HG02885 (cell line): ENCODE measurements around the gene GRID1.

Experiments used
- ATAC-seq: cut with Tn5 transposase; IDR thresholded peaks from one replicate; pipeline ENCODE4 v1.9.1; 2021; ENCODE audit warnings: mild to moderate bottlenecking; ENCODE audit not compliant: unreplicated experiment, poor library complexity

Gene GRID1

DNA sequence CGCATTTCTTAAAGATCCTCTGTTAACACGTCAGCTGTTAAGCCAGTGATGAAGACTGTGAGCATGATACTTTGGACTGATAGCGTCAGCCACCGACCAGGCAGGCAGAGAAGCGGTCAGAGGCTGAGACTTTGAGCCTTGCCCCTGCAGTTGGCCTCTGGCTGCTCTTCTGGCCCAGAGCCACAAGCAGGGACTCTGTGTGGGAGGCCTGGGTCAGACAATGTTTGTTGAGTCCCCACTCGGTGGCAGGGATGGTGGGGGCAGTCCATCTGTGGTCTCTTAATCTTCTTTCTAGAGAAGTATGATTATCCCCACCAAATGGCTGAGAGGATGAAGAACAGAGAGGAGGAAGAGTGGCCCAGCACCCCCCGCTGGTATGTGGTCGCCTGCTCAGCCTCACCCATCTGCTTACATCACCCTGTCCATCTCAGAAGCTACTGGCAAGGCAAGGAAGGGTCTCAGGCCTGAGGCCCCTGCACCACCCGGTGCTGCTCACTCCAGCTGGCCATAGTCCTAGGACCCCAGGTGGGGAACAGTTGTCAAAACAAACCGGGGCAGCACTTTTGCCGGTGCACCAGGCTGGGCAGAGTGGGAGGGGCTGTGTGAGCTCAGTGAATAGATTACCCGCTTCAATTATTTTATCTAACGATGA lies 202.9 kb downstream of the GRID1 start:
- ATAC-seq = no peak

DNA sequence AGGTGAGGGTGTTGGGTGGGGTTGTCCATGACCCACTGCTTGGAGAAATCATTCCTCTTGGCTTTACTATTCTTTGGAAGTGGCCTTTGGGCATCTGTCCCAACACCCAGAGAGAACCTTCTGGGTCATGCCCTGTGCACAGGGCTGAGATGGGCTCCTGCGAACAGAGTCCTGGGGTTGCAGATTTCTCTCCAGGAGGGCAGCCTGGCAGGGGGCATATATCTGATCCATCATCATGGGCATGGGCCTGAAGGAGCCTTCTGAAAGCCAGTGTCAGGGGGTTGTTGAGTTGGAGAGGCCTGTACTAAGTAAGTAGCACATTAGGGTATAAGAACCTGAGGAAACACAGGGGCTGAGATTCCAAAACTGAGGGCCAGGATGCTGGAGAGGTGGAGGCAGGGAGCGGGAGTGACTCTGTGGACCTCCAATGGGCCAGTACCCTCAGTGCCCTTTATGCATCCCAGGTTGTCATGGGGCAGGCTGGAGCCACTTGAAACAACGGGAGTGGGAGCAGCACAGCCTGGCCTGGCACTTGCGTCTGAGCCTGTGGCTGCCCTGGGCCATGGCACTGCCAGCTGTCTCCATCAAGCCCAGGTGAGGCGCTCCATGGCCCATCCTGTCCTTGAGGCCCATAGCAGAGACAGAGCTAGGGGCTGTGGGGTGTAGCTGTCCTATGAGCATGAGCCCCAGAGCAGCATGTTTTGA lies 203.7 kb downstream of the GRID1 start:
- ATAC-seq = no peak

DNA sequence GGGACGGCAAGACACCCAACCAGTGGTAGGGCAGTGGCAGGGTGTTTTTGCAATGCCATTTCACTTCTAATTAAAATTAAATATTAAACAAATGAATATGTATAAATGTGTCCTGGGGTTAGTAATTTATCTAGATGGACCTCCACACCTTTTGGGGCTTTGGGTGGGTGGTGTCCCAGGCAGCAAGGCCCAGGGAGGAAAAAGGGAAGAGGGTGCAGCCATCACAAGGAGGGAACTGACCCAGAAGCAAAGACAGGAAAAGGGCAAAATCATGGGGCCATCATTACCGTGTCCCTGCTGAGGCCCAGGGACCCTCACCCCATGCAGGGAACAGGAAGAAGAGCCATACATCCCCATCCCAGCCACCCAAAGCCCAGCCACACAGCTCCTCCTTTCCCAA lies 204.6 kb downstream of the GRID1 start:
- ATAC-seq = no peak

DNA sequence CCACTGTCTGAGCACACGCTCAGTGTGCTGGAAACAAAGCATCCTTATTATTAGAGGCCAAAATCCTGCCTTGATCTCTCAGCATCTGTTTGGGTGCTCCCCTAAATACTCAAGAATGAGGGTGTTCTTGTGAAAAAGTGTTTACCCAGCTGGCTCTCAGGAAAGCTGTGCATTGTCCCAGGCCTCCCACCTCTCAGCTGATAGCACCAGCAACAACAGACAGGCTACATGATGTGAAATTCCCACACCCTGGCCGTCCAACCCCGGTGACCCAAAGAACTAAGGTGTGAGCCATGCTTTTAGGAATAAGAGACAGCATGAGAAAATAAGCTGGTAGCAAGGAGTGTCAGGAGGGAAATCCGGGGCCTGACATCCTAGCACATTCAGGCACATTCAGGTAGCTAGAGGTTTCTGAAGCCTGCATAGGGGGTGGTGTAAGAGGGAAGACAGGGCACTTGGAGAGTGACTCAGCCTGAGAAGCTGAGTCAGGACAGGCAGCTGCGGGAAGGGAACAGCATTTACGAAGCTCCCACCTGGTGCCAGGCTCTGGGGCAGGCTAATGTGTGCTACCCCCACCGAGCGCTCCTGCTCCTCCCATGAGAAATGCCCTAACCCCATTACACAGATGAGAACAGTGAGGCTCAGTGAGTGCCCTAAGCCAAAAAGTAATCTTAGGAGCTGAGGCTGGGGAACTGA lies 205.6 kb downstream of the GRID1 start:
- ATAC-seq = no peak

DNA sequence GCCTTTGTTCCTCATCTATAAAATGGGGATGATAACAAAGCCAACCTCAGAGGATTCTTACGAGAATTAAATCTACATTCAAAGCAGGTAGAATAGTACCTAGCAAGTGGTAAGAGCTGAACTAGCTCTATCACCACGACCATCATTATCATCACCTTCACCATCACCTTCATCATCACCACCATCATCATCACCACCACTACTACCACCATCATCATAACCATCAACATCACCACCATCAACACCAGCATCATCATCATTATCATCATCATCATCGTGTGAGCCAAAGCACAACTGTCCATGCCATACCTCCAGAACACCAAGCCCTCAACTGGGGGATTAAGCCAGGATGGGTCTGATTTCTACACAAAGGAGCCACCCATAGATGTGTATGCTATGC lies 206.8 kb downstream of the GRID1 start:
- ATAC-seq = no peak

DNA sequence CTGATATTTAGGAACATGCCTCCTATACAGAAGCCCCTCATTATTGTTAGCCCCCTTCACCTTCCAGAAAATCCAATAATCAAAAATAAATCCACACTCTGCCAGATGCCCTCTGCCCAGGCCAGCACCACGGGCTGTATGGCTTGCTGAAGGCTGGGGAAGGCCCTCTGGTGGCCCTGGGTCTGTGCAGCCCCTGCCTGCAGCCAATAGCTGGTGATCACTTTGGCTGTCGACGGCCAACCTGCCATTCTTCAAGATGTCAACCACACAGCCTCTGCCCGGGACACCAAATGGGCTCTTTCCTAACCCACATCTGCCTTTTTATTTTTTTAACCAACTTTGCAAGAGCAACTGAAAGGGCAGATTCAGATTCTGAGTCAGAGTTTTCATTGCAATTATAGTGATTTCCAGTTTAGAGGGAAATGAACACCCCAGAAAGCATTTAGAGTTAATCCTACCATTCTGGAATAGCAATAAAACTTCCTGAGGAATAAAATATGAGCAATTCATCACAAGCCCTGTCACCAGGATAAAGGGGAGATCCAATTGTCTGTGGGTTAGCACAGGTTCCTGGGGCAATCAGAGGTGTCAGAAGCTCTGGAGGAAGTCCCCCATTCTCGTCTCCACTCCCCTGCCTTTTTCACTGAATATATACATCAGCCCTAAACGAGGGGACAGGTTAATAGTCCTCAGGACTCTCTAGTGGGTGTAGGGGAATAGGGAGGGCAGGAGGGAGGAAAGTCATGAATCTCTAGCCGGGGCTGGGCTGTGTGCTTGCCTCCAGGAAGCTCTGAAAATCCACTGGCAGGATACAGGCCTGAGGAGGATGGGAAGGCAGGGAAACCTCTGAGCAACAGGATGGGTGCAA lies 211.3 kb downstream of the GRID1 start:
- no peak for ATAC-seq

DNA sequence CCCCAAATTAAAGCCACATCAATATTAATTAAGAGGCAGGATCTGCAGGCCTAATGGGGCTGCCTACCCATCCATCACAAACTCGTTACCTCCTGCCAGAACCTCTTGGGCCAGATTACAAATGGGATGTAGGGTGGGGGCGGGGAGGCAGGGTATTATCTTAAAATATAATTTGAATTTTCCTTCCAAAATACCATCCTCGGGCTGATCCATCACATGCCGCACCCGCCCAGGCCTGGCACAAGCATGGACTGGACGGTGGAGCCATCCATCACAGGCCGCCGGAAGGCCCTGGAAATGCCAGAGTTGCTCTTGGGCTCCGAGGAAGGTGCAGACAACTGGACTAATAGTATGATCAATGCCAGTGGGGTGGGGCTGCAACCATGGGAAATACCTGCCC lies 212.8 kb downstream of the GRID1 start:
- ATAC-seq = no peak

DNA sequence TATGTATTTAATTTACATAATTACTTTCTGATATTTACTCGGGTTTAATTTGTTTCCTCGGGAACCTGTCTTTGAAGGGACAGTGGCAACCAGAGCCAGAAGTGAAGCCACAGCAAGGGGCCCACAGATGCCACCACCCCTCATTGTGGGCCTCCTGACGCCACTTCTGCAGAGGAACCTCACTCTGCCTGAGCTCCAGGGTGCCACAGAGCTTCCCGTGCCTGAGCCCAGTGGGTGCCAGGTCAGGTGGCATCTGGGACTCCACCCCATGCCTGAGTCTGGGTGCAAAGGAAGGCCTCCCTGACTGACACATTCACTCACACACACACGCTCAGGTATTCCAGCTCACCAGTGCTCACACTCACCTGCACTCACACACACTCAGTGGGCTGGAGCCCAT lies 213.7 kb downstream of the GRID1 start:
- ATAC-seq = no peak

DNA sequence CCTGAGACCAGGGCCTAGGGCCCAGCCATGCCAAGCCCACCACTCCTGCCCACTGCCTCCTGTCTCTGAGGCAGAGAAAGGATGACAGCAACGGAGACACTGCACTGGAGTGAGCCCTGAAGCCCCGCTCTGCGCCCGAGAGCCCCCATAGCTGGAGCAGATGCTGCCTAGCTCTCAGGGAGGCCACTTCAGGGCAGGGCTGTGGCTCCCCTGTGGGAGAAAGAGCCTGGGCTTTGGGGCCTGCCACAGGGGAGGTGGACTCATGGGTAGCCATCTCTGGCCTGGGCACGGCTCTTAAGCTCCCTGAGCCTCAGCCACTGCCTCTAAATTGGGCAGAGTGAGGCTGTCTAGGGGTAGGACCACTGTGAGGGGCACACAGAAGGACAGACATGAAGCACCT lies 214.2 kb downstream of the GRID1 start:
- no peak for ATAC-seq

DNA sequence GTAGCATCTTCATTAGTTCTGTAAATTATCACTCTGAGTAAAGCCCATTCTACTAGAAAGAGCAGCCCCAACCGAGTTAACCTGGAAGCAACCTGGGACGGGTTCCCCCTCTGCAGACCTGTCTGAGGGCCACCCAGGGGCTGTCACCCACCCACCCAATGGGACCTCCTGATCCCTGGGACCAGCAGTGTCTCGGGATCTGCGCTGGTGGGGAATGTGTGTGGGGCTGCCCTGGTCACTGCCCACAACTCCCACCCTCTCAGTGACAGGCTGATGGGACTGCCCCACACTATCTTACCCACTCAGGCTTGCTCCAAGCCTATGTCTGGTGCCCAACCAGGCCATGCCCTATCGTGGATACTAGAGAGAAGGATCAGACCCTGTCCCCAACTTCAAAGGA lies 215.0 kb downstream of the GRID1 start:
- ATAC-seq = no peak

DNA sequence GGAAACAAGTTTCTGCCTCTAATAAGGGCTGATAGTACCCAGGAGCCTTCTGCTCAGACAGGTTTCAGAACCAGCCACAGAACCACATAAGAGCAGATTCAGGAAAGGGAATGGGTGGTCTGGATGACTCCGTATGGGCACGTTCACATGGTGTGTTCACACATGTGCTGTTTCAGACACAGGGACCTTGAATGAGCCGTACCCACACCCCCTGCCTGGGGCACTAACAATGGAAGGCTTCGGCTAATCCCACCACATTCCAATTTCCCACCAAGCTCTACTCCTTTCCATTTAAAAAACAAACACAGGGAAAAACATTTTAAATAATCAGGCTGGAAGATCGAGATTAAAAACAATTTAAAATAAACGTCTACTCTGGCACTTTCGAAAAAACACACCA lies 217.3 kb downstream of the GRID1 start:
- ATAC-seq = no peak

DNA sequence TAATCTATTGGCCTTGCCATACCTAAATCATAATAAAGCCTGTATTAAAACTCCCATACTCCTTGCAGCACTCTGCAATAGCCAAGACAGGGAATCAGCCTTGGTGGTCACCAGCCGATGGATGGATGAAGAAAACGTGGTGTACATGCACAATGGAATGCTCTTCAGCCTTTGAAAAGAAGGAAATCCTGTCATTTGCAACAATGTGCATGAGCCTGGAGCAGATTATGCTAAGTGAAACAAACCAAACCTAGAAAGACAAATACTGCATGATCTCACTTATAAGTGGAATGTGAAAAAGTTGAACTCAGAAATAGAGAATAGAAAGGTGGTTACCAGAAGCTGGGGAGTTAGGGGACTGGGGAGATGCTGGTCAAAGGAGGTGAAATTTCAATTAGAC lies 218.5 kb downstream of the GRID1 start:
- ATAC-seq = no peak

DNA sequence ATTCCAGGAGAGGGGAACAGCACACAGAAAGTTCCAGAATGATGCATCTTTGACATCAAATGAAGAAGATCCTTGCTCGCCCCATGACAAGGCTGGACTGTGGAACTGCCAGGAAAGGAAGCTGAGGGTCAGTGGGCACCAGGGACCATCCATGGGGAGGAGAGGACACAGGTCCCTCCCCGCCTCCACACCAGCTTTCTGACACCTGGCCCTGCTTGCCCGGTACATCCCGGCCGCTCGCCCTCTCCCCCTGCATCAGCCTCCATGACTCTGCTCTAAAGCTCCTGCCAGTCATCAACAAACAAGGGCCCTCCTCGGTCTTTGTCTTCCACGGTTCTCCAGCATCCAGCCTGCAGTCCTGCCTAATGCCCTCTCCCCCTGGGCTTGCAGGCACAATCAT lies 222.3 kb downstream of the GRID1 start:
- no peak for ATAC-seq

DNA sequence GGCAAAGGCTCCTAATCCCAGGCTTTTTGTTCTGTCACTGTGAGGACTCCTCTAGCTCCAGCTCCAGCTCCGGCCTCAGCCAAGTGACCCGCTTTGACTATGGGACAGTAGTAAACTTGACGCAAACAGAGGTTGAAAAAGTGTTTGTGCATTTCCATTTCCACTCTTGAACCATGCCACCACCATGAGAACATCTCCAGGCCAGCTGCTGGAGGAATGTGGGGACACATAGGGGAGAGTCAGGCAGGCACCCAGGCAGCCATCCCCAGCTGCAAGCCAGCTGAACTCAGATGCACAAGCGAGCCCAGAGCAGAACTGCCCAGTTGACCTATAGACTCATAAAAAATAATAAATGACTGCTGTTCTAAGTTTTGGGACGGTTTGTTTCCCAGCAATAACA lies 224.7 kb downstream of the GRID1 start:
- no peak for ATAC-seq

DNA sequence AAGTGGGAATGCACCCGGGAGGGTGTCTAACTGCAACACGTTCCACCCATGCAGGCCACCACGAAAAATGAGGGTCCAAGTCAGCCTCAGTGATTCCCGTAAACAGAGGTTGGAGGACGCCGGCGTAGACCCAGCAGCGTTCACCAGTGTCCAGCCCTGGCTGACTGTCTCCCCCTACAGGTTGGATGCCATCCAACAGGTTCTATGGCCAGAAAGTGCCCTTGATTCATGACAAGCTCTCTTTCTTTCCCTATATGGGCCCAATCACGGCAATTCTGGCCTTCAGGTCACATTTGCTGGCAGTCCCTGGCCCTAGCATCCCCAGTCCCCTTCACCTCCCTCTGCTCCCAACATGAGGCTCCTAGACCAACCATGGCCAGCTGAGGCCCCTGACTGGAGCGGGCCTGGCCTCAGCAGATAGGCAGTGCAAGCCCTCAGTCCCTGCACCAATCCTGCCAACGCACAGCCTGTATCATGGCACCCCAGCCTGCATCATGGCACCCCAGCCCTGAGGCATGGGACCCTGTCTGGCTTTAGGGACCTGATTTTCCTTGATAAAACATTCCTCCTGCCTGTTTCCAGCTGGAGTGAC lies 227.4 kb downstream of the GRID1 start:
- ATAC-seq = no peak

DNA sequence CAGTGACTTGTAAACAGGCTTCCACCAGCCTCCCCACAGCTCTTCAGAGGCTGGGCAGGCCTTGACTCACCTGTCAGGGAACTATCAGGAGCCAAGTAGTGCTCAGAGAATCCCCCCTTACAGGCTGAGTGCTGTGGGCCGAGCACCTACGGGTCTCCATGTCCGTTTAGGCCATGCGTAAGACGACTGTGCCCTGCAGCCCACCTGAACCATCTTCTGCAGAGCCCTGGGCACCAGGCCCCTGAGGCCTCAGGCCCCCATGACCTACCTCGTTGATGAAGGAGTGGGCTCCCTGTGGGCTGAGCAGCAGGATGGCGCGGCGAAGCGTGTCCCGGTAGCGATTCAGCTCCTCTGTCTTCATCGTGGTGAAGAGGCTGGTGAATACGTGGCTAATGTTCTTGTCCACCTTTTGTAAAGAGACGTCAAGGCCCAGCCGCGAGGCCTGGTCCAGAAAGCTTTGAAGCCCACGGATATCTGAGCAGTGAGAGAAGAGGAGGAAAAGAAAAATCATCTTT lies 228.0 kb downstream of the GRID1 start:
- no peak for ATAC-seq

DNA sequence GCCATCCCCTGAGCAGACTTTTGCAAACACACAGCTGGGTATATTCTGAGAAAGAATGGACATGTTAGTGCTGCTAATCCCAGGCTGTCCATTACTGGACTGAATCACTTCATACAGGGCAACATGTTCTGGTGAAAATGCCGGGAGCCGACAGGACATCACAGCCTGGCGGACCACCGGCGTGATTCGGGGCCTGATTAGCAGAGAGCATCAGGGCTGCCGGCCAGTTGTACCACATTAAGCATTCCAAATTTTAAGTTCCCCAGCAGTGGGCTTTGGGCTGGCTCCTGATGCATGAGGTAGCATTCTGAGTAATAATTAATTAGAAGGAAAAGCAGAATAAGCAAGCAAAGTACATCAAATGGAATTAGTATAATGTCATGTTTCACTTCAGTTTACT lies 229.0 kb downstream of the GRID1 start:
- ATAC-seq = no peak

DNA sequence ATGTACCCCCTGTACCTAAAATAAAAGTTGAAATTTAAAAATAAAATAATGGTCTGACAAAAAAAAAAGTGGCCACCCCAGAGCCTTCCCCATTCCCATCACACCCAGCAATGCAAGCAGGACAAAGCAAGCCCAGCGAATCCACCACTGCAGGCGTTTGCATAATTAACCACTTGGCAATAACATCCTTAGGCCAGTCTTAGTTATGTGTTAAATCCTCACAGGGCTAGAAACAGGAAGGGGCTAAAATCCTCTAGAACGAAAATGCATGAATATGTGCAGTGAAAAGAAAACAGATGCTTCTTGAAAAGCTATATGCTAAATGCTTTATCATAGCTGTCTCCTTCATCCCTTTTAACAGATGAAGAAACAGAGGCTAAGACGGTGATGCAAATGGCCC lies 229.7 kb downstream of the GRID1 start:
- no peak for ATAC-seq

DNA sequence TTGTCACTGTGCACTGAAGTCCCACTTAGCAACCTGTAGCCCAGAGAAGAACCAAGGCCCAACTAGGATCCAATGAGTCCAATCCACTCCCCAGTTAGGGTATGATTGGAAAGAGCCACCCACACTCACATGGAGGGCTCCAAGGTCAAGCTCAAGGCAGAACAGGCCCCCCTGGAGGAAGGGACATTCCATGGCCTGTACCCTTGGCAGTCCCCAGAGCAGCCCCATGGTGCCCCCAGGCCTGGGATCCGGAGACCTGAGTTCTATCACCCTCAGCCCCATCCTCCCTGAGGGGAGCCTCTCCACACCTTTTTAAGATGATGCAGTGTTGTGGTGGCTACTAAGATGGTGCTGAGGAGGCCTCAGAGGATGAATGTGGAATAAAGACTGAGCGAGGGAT lies 231.4 kb downstream of the GRID1 start:
- no peak for ATAC-seq

DNA sequence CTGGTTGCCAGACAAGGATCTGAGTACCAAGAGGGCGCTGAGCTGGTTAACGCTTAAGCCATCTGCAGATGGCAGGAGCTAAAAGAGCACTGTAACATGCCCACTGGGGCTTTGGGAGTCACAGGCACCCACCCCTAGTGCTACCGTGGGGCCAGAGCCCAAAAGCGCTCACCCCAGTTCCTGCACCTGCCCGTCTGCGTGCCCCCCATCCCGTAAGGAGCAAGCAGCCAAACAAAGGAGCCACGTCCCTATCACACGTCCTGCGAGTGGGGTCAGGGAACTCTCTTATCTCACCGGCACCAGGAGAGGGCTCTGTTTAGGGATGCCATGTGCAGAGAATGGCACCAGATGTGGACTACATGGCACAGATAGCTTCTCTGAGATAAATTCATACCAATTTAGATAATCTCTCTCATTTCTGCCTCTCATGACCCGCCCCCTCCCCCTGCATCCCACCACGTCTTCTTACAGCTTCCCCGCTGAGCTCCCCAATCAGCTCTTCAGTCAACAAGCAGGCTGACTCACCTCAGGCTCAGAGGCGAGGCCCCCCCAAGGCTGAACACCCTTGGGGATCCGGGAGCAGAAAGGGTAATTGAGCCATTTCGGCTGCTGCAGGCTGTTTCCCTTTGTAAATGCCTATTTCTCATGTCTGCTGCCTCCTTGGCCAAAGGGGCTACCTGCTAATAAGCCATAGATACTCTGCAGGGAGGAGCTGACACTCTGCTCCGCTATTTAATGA lies 235.7 kb downstream of the GRID1 start:
- no peak for ATAC-seq
